ENCODE results near the gene NCOR2. TPM values are rescaled to one million over a fixed set of nuclear protein-coding genes. Genes with fewer than 3 reads are reported as not detected.

NCOR2 gene
- total and polyA plus RNA-seq, 2 donors (not counting 3 experiments of a cell fraction or from before 2014, with no cell fraction given), result 26.5 to 241 TPM

DNA sequence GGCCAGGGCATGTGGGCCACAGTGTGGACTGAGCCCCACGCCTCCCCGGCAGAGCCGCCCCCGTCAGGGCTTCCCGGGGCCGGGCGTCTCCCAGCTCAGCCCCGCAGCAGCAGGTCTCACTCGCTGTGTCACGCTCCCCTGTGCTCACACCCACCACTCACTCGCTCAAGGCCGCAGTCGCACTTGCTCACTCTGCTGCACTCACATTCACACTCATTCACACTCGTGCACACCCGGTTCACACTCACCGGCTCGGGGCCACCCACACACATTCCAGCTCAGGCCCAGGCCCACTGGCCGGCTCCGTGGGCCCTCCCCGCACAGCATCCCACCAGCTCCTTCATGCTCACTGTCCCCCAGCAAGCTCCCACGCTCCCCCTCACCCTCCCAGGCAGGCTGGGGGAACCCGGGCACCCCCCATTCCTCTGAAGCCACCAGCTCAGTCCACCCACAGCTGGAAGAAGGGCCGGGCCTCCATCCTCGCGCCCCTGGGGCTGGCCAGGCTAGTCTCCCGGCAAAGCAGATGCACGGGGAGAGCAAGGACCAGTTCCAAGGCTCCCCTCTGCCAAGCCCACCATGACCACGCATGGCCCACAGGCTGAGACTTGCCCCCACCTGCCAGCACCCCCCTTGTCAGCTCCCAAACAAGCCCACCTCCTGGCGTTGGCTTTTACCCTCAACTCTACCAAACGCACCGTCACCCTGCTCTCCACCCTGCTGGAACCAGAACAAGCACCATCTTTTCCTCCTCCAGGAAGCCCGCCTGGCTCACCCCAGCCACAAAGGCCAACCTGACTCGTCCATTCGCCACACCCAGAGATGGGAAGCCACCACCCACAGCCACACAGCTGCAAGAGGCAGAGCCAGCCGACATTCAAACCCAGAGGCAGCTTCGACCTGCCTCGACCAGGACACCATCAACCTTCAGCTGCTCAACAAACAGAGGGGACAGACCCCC lies 28.0 kb downstream of the NCOR2 start:
- FAIRE-seq (no peak), DNase-seq (ENCODE audit: low read depth, low spot score) (no peak)
- no TSS peak for BruUV-seq (replicated peaks)
- intact Hi-C loops (cut with micrococcal nuclease), result loop anchor here (2.0 kb wide), 1 partner anchor 19 kb away; no protein-coding TSS in a partner anchor
- Histone ChIP-seq H3K4me2 (ENCODE audit: insufficient read depth, low read length) (no peak overlapping the region), H3K9me1 (replicated peaks; ENCODE audit: control insufficient read depth, extremely low read depth, insufficient read depth, low read length) (no peaks in the 10 kb centered on the region), H3K4me1 (ENCODE audit: control insufficient read depth, extremely low read depth, insufficient read depth, low read length) (peaks cover 14% of the 10 kb centered on the region), H2AFZ (ENCODE audit: low read depth, low read length) (no peak overlapping the region), H3K4me3 (replicated peaks in 1 of 3; ENCODE audit: insufficient read depth in 1 of 3, low read depth in 1 of 3, low read length in 3 of 3) (no peak overlapping the region), H3K36me3 (ENCODE audit: control insufficient read depth in 2 of 2, extremely low read depth in 1 of 2, insufficient read depth in 2 of 2, low read length in 2 of 2) (peaks cover 0 to 4% of the 10 kb centered on the region in 2 experiments), H3K9ac (replicated peaks; ENCODE audit: extremely low read depth, insufficient read depth, low read length) (no peak overlapping the region), H4K20me1 (replicated peaks; ENCODE audit: control insufficient read depth, extremely low read depth, insufficient read depth, low read length) (no peaks in the 10 kb centered on the region), H3K9me3 (replicated peaks; ENCODE audit: control insufficient read depth, insufficient read depth, low read length) (no peaks in the 10 kb centered on the region), H3K27me3 (ENCODE audit: control insufficient read depth in 2 of 2, insufficient read depth in 2 of 2, low read length in 2 of 2) (no peaks in the 10 kb centered on the region), H3K27ac (ENCODE audit: insufficient read depth, low read depth, low read length) (no peak overlapping the region), H3K79me2 (ENCODE audit: control insufficient read depth, insufficient read depth, low read length) (peaks cover 68% of the 10 kb centered on the region)
- dilution Hi-C loops (cut with MboI; ENCODE audit: extremely low pct_ligation_motif_present, low sequenced_read_pairs), result no loop called here
- POLR2A ChIA-PET, result interaction anchor here (0.9 kb wide), 1 partner anchor 21 kb away, joined by 6 read pairs; no protein-coding TSS in a partner anchor
- TF ChIP-seq, protein P1, sequence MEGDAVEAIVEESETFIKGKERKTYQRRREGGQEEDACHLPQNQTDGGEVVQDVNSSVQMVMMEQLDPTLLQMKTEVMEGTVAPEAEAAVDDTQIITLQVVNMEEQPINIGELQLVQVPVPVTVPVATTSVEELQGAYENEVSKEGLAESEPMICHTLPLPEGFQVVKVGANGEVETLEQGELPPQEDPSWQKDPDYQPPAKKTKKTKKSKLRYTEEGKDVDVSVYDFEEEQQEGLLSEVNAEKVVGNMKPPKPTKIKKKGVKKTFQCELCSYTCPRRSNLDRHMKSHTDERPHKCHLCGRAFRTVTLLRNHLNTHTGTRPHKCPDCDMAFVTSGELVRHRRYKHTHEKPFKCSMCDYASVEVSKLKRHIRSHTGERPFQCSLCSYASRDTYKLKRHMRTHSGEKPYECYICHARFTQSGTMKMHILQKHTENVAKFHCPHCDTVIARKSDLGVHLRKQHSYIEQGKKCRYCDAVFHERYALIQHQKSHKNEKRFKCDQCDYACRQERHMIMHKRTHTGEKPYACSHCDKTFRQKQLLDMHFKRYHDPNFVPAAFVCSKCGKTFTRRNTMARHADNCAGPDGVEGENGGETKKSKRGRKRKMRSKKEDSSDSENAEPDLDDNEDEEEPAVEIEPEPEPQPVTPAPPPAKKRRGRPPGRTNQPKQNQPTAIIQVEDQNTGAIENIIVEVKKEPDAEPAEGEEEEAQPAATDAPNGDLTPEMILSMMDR (IDR thresholded peaks at IDR 0.05; ENCODE audit: extremely low read depth in 1 of 2, insufficient read depth in 1 of 2, low read depth in 1 of 2, low read length in 2 of 2), result no peak
- TF ChIP-seq FOS (IDR thresholded peaks at IDR 0.05; ENCODE audit: borderline replicate concordance, insufficient read depth, low read length) (no peak), EZH2 (IDR thresholded peaks at IDR 0.05; ENCODE audit: borderline replicate concordance, low read depth, low read length, severe bottlenecking) (no peak), POLR2AphosphoS5 (IDR thresholded peaks at IDR 0.05; ENCODE audit: insufficient read depth, low read depth, low read length) (no peak), POLR2A (IDR thresholded peaks at IDR 0.05; ENCODE audit: low read depth, low read length) (no peak), MYC (IDR thresholded peaks at IDR 0.05; ENCODE audit: low read depth, low read length) (no peak), JUN (IDR thresholded peaks at IDR 0.05; ENCODE audit: borderline replicate concordance, insufficient read depth, insufficient read length, low read depth) (no peak), GATA2 (IDR thresholded peaks at IDR 0.05; ENCODE audit: insufficient read depth, insufficient read length, low read depth, low read length) (no peak)
- TF ChIP-seq, protein P2, sequence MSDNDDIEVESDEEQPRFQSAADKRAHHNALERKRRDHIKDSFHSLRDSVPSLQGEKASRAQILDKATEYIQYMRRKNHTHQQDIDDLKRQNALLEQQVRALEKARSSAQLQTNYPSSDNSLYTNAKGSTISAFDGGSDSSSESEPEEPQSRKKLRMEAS (IDR thresholded peaks at IDR 0.05; ENCODE audit: insufficient read depth, insufficient read length), result no peak
- CTCF ChIA-PET, result interaction anchor here (1.1 to 1.2 kb wide), 2 partner anchors 13 to 21 kb away, joined by 3 read pairs; no protein-coding TSS in a partner anchor
